ENCODE results near the gene ZNF91.
"Not testable (repeated sequence)": the region's sequence is repeated elsewhere in the genome, so short reads cannot be mapped to it uniquely, and the experiment has no call there.

ZNF91 gene

DNA sequence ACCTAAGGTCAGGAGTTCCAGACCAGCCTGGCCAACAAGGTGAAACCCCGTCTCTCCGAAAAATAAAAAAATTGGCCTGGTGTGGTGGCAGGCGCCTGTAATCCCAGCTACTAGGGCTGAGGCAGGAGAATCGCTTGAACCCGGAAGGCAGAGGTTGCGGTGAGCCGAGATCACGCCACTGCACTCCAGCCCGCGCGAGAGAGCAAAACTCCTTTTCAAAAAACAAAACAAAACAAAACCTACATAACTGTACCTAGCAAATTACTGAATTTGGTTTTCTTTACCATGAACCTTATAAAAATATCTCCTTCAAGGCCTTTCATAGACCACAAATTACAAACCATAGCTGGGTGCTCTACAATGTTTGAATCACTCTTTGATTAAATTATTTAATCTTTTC, 760 bp downstream of the ZNF91 start:
- no peak for DNase-seq

DNA sequence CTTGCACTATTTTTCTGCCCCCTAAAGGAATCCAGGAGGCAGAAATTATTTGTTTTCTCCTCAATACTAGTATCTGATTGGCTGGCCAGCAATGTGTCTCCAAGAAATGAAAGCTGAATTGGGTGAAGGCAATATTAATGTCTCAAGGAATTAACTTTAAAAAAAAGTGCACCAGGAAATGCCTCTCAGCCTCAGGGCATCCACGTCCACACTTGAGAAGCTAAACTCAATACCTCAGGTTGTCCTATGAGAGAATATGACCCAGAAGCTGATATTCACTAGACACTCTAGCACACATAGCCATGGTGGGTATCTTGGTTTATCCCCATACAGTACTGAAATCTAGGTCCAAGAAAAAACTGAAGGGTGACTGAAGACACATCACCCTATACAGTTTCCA, 2.1 kb downstream of the ZNF91 start:
- no peak for DNase-seq

DNA sequence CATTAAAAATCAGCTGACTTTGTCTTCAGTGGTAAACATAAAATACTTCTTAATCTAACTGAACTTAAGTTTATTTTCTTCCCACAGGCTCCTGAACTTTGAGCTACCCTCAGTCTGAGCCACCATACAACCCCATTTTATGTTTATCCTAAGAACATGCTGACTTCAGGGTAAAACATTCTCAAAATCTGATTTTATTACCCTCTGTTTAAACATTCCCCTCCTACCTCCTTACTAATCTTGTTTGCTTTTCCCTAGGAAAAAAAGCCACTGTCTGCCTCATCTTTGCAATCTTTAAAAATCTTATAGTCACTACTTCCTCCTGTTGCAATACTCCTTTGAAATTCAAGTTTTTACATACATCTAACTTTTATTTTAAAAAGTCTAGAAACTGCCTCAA, 4.0 kb downstream of the ZNF91 start:
- no peak for DNase-seq

DNA sequence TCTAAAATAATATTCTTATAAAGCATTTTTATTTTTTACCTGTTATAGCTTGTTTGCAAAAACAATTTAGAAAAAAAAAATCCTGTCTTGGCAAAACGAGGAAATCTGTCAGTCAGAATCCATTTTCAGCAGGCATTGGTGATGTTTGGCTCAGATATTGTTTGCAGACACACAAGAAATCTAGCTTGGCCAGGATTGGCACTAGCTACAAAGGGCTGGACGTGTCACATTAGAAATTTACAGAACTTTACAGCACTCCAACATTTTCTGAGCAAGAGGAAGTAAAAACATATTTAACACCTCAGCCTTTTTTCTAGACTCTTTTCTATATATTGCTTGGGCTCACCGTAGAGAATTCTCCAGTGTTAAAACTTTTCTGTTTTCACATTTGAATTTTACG, 9.9 kb downstream of the ZNF91 start:
- DNase-seq: no peak

DNA sequence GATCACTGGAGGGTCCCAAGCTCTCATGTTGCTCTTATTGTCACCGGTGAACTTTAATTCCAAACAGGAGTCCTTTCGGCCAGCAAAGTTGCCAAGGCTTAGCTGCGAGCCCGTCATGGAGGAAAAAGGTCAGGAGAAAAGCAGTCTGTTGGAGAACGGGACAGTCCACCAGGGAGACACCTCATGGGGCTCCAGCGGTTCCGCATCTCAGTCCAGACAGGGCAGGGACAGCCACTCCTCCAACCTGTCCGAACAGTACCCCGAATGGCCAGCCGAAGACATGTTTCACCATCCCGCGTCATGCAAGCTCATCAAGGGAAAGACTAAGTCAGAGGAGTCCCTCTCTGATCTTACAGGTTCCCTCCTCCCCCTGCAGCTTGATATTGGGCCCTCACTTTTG, 10.4 kb downstream of the ZNF91 start:
- DNase-seq: no peak

DNA sequence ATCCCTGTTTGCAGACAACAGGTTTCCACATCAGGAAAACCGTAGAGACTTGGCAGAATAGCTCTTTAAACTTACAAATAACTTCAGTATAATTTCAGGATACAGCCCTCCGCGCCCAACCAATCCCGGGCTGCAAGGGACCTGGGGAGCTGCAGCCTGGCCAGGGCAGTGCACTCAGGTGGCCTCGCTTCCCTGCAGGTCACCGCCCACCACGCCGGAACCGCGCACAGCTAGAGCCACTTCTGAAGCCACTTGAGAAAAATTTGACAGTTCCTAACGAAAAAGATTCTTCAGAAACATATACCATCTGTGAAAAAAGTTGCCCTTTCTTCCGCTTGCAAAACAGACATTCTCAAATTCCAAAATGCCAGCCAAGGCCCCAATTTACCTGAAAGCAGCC, 11.1 kb downstream of the ZNF91 start:
- DNase-seq: no peak

DNA sequence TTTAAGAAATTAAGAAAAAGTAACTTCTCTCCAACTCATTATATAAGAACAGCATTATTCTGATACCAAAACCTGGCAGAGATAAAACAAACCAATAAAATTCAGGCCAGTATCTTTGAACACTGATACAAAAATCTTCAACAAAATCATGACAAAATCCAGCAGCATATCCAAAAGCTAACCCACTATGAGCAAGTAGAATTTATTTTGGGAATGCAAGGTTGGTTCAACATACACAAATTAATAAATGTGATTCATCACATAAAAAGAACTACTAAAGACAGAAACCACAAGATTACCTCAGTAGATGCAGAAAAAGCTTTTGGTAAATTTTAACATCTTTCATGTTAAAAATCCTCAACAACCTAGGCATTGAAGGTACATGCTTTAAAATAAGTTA, 12.3 kb downstream of the ZNF91 start:
- no peak for DNase-seq

DNA sequence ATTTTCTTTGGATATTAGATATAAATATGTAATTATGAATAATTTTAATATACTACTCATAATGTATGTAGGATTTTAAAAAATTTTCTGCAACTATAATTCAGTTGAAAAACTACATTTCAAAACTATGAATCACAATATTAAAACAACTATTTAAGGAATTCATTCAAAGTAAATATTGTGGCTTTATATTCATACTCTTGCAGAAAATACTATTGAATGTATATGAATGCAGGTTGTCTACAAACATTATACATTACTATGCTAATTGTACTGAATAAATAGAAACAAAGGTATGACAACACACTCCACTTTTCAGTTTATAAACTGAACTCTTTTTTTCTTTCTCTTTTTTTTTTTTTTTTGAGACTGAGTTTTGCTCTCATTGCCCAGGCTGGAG, 14.2 kb downstream of the ZNF91 start:
- no peak for DNase-seq

DNA sequence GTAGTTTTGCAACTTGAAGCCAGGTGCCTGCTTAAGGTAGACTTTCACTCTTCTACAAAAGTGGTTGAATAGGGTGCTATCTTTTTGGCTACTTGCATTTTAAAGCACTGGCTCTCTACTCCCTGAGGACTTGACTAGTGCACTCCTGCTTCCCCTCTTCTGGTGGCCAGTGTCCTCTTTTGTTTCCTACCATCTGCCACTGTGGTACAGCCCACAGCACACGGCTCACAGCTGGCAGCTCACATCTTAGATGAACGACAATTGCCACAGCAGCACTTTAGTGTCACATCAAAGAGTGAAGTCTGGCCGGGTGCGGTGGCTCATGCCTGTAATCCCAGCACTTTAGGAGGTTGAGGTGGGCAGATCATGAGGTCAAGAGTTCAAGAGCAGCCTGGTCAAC, 15.6 kb downstream of the ZNF91 start:
- DNase-seq: not testable (repeated sequence)

DNA sequence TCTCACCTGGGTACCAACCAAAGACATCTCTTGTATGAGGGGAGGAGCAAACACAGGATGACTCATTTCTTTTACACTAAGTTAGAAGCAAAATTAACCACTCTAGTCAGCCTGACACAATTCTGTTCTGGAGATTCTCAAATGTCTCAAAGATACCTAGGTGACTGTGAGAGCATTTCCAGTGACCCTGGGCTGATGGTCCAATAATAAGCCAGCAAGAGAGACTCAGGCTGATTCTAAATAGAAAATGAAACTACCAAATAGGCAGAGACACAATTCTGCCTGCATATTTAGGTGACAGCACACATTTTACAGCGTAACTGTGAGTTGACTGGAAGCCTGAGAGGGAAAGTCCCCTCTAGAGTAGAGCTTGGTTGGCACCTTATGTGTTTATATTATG, 16.3 kb downstream of the ZNF91 start:
- DNase-seq: no peak

DNA sequence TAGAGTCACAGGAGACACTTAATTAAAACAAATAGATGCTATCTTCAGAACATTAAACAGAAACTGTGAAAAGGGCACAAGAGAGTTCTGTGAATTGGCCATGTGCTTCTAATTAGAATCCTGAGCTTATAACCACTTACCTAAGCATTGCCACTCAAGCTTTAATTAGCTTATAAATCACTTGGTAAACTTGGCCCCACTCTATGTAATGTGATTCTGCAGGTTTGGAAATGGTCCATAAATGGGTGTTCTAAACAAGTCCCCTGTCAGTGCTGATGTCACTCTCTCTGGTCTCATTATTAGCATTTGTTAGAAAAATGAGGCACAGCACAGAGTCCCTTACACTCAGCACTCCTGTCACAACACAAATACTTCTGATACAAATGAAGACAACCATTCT, 18.0 kb downstream of the ZNF91 start:
- no peak for DNase-seq

DNA sequence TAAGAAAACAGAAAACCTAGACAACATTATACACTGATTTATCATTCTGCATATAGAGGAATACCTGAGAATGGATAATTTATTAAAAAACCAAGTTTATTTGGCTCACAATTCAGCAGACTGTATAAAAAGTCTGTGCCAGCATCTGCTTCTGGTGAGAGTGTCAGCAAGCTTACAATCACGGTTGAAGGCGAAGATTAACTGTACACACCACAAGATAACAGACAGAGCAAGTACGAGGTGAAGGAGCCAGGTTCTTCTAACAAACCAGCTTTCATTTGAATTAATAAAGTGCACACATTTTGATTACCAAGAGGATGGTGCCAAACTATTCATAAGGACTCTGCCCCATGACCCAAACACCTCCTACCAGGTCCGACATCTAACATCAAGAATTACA, 28.8 kb downstream of the ZNF91 start:
- DNase-seq: no peak

DNA sequence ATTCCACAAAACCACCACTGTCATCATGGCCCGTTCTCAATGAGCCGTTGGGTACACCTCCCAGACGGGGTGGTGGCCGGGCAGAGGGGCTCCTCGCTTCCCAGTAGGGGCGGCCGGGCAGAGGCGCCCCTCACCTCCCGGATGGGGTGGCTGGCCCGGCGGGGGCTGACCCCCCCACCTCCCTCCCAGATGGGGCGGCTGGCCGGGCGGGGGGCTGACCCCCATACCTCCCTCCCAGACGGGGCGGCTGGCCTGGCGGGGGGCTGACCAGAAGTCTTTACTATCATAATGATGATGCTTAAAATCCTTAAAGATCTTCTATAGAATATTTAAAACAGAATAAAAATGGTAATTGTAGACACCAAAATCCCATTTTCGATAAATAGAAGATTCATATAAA, 29.2 kb downstream of the ZNF91 start:
- DNase-seq: not testable (repeated sequence)

DNA sequence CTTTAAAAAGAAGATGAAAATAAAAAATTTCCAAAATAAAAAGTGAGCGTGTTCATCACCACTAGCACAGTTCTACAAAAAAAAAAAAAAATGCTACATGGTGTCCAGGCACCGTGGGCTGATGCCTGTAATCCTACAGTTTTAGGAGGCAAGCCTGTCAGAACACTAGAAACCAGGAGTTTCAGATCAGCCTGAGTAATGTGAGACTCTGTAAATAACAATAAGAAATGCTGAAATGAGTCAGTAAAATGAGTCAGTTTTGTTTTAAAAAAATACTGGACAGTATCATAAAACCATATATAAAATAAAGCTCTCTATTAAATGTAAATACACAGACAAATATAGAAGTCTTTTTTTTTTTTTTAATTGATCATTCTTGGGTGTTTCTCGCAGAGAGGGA, 30.0 kb downstream of the ZNF91 start:
- DNase-seq: peak; percentile 13

DNA sequence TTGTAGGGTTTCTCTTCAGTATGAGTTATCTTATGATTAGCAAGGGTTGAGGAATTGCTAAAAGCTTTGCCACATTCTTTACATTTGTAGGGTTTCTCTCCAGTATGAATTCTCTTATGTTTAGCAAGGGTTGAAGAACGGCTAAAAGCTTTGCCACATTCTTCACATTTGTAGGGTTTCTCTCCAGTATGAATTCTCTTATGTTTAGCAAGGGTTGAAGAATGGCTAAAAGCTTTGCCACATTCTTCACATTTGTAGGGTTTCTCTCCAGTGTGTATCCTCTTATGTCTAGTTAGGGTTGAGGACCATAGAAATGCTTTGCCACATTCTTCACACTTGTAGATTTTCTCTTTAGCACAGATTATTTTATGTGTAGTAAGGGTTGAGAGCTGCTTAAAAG, 33.4 kb downstream of the ZNF91 start:
- not testable (repeated sequence) for DNase-seq

DNA sequence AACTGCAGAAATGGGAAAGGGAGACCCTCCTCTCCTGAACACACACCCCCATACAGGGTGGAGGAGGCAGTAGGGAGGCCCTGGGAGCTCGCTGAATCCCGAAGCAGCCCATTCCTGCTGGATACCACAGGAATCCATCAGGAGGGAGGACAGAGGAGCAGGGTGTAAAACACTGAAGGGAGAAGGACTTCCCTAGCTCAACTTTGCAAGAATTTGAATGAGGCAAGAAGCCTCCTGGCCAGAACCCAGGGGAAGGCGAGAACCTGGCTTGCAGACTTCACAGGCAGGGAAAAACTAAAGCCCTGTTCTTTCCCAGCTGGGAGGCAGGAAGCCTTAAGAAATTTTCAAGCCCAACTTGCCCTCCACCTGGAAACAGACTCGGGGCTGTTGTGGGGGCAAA, 43.5 kb downstream of the ZNF91 start:
- DNase-seq: no peak

DNA sequence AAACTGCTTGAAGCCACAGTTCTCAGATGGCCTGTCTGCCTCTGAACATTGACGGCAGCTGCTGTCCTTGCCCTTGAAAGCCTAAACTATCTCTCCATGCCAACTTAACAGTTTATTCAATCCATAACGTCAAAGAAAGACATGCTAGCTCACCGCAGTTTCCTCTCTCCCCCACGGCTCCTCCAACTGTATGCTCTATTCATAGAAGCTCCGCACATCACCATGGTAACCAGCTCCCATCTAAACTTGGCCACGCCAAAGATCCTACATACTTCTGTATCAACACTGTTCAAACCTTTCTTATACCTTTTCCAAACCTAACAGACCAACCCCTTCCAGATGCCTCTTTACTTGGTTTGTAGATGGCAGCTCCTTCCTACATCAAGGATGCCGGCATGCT, 48.6 kb downstream of the ZNF91 start:
- no peak for DNase-seq

DNA sequence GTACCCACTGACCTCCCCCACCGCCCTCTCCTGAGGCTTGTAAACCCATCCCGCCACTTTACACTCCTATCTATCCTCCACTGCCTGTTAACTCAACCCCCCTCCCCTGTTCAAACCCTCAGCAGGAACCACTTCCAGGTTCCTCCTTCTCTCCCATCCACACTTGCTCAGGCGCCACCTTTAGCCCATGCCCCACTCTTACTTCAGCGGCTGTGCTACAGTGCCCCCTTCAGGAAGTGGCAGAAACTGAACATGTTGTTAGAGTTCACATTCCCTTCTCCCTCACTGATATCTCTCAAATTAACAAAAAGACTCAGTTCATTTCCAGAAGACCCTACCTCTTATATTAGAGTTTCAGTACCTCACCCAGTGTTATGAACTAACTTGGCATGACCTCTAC, 49.4 kb downstream of the ZNF91 start:
- no peak for DNase-seq

DNA sequence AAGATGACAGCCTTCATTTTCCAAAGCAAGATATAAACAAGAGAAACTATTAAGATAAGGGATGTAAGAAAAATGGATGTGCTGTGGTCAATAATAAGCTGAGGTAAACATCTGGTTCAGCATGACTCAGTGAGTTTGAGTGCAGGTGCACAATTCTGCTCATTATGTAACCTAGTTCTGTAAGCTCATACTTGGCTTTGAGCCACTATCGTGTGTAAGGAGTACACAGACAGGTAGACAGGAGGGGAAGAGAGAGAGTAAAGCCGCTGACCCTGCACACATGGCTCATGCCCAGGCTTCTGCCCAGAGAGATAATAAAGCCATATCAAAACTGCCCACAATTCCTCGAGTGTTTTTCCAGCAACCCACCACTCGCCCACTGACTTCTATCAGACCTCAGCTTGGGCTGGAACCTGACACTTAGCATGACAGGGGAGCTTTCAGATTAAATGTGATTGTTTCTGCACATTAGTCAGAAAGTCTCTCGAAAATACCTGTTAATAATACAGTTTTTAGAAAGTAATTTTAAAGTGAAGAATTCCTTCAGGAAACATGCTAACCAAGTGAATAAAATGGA, 51.7 kb downstream of the ZNF91 start:
- no peak for DNase-seq

DNA sequence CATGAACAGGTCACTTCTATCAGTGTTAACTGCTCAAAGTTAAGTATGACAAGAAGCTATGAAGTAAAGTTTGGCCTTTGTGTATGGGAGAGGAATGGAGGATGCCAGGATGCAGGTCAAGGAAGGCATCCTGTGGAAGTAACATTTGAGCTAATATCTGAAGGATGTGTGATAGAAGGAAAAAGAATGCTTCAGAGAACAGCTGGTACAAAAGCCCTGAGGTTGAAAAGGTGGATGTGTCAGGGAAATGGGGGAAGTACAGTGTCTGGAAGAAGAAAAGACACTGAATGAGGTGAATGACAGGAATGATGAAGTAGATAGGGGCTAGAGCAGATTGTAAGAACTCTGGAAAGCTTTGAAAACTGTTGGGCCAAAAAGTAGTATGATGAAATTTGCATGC, 67.1 kb downstream of the ZNF91 start:
- DNase-seq: no peak

DNA sequence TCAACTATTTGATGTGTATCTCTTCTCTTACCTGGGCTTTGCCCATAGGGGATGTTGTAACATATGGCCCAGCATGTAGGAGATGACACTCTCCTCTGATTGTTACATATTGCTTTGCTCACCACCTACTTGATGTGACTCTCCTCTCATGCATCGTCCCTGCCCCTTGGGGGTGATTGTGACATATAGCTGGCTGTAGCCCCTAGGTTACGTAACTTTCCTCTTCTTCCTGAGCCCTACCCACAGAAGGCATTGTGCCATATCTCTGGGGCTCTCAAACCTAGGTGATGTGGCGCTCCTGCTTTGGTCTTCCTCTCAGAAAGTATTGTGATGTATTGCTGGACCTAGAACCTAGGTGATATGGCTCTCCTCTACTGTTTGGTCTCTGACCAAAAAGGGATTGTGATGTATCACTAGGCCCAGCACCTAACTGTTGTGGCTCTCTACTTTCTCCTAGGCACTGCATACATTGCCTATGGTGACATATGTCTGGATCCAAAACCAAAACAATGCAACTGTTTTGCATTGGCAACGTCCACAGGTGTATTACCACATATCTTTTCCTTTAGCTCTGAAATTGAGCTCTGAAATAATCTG, 73.2 kb downstream of the ZNF91 start:
- no peak for DNase-seq

DNA sequence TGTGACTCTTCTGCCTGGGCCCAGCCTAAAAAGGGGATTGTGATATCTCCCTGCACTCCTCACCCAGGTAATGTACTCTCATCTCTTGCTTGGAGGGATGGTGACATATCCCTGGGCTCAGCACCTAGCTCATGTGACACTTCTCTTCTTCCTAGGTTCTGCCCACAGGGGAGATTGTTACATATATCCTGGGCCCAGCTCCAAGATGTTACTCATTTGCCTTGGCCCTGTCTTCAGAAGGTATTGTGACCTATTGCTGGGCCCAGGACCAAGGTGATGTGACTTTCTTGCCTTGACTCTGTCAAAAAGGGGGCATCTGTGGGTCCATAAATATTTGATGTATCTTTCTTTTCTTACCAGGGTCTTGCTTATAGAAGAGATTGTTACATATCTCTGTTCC, 73.9 kb downstream of the ZNF91 start:
- not testable (repeated sequence) for DNase-seq

DNA sequence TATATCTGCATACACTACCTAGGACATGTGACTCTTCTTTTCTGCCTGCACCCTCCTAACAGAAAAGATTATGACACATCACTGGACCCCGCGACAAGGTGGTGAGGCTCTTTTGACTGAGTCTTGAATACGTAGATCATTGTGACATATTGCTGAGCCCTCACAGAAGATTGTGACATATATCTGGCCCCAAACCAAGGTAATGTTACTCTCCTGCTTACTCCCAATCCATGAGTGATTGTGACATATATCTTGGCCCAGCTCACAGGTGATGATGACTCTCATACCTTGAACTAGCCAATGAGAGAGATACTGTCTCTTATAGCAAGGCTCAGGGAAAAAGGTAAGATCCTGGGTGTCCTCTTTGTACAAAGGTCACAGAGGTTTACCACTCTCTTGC, 75.7 kb downstream of the ZNF91 start:
- DNase-seq: not testable (repeated sequence)

DNA sequence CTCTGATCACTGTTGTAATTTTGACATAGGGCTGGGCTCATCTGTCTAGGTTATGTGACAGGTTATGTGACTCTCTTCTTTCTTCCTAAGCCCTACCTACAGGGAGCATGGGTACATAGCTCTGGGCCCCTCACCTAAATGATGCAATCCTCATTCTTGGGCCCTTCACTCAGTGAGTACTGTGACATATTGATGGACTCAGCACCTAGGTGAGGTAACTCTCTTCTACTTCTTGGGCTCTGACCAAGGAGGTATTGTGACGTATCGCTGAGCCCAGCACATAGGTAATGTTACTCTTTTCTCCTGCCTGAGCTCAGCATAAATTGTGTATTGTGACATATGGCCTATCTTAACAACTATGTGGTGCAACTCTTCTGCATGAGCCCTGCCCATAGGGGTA, 76.3 kb downstream of the ZNF91 start:
- DNase-seq: not testable (repeated sequence)

DNA sequence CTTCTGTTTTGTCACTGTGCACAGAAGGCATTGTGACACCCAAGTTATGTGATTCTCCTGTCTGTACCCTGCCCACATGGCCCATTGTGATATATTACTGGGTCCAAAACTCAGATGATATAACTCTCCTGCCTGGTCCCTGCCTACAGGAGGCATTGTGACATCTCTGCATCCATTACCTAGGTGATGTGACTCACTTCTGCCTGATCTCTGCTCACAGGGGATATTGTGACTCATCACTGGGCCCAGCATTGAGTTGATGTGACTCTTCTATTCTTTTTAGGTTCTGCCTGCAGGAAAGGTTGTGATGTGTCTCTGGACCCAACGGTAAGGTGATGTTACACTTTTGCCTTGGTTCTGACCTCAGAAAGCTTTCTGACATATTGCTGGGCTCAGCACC, 77.1 kb downstream of the ZNF91 start:
- DNase-seq: no peak

DNA sequence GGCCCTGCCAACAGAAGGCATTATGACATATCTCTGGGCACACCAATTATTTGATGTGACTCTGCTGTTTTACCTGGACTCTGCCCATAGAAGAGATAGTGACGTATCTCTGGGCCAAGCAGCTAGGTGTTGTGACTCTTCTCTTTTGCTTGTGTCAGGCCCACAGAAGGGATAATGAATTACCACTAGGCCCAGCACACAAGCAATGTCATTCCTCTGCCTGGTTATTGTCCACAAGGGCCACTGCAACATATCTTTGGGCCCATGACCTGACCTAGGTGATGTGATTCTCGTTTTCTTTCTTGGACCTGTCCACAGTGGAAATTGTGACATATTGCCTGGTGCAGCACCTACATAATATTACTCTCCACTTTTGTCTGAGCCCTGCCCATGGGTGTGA, 80.0 kb downstream of the ZNF91 start:
- DNase-seq: no peak
